Measurements from ENCODE around the gene GCN1.

GCN1 gene

GRCh38 chr12:120110550-120111501 lies 83.7 kb downstream of the GCN1 start:
- peak; percentile 45 for DNase-seq

GRCh38 chr12:120109570-120110267 lies 84.8 kb downstream of the GCN1 start:
- no peak for DNase-seq

DNA sequence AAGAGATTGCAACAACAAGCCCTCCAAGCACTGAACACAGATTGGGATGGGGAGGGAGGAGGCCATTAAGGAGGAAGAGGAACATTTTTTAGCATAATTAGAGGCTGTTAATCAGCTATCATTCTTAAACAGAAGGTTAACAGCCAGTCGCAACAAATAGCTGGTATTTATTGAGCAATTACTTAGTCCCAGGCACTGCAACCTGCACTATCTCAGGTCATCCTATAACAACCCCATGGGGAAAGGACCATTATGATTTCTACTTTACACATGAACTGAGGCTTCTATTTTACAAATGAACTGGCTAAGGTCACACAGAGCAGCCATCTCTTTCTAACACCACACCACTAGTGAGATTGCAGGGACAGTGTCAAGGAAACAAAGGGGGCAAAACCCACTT lies 88.4 kb downstream of the GCN1 start:
- no peak for DNase-seq

GRCh38 chr12:120103371-120103770 lies 91.1 kb downstream of the GCN1 start:
- DNase-seq: no peak

- DNase-seq: no peak
These were observed 91.5 kb downstream of the GCN1 start for GRCh38 chr12:120103044-120103338.

- no peak for DNase-seq
These were observed 92.1 kb downstream of the GCN1 start for GRCh38 chr12:120102189-120103043.

GRCh38 chr12:120101617-120102016 lies 92.9 kb downstream of the GCN1 start:
- no peak for DNase-seq

DNA sequence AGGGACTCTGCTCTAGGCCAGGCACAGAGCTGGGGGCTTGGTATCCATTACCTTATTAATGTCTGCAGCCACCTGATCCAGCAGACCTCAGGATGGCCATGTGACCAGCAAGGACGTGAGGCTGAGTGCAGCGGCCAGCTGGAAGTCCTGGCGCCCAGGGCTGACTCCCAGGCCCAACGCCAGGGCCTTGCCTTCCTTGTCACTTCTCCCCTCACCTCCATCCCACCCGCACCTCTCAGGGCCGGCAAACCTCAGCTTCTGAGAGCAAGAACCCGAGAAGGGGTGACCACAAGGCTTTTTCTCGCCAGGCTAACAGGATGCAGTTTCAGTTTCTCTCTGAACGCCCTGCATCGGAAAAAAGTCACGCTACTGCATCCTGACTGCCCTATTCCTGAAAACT lies 93.3 kb downstream of the GCN1 start:
- DNase-seq: no peak

- no peak for DNase-seq
These were observed 93.9 kb downstream of the GCN1 start for GRCh38 chr12:120100630-120101029.

- DNase-seq: no peak
These were observed 94.8 kb downstream of the GCN1 start for GRCh38 chr12:120099738-120100137.

DNA sequence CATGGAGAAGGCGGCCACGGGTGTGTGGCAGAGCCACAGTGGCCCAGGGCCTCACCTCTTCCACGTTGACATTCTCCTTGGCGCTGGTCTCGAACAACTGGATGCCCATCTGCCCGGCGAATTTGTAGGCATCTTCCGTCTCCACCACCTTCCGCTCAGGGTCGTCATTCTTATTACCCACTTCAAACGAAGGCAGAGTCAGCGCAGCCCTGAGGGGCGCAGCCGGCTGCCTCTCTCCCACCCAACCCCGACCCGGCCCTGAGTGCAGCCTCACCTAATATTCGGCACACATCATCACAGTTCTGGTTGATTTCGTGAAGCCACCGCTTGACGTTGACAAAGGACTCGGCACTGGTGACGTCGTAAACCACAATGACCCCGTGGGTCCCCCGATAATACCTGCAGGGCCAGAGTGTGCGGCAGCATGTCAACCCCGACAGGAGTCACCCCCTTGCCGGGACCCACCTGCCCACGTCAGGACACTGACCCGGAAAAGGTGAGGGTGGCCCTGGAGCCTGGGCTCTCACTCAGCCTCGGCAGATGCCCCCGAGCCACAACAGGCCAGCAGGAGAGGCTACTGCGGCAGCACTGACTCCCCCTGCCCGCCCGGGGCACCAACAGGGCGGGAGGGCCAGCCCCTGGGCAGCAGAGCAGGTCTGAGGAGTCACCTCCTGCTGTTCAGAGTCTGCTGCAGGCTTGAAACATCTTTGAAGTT lies 95.6 kb downstream of the GCN1 start:
- DNase-seq: no peak

GRCh38 chr12:120096671-120097202 lies 97.8 kb downstream of the GCN1 start:
- DNase-seq: no peak

DNA sequence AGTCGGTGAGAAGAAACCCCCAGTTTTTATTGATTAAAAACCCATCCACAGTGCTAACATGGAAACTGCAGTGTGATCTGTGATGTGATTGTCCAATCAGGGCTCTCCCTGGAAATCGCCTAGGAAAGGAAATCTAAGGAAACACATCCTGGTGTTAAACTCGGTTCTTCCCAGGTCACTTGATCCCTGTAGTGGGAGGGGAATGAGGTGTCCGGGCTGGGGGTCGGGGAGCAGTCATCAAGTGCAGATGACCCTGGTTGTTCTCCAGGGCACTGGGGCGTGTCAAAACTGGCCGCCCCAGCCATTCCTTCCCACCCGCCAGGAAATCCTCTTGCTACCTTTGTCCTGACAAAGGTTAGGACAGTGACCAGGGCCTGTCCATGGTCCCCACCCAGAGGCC lies 98.8 kb downstream of the GCN1 start:
- DNase-seq: no peak

- no peak for DNase-seq
These were observed 99.2 kb downstream of the GCN1 start for GRCh38 chr12:120095331-120095730.

DNA sequence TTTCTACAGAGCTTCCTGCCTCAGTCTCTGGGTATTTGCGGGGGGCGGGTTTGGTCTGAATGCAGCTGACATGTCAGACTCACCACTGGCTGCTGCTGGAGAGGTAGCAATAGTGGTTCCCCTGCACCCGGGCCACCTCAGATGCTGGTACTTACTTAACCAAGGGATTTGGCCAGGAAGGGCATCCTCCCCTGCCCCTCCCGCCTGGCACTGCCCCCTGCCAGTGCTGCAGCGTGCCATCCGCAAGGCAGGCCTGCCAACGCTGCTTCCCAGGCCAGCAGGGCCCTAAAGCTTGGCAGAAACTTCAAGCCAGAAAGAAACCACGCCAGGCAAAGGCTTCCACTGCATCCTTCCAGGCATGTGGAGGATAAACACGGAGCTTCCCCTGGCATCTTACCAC lies 100.0 kb downstream of the GCN1 start:
- DNase-seq: no peak

- no peak for DNase-seq
These were observed 100.7 kb downstream of the GCN1 start for GRCh38 chr12:120093592-120094355.

DNA sequence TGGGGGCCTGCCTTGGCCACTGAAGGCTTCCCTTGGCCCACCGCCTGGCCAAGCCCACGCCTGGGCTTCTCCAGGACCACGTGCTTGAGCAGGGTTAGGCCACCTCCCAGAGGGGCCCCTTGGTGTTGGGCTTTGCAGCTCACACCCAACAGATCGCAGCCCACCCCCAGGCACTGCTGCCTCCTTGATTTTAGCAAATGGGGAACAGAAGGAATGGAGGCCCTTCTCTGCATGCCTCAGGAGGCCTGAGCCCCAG lies 101.3 kb downstream of the GCN1 start:
- no peak for DNase-seq

DNA sequence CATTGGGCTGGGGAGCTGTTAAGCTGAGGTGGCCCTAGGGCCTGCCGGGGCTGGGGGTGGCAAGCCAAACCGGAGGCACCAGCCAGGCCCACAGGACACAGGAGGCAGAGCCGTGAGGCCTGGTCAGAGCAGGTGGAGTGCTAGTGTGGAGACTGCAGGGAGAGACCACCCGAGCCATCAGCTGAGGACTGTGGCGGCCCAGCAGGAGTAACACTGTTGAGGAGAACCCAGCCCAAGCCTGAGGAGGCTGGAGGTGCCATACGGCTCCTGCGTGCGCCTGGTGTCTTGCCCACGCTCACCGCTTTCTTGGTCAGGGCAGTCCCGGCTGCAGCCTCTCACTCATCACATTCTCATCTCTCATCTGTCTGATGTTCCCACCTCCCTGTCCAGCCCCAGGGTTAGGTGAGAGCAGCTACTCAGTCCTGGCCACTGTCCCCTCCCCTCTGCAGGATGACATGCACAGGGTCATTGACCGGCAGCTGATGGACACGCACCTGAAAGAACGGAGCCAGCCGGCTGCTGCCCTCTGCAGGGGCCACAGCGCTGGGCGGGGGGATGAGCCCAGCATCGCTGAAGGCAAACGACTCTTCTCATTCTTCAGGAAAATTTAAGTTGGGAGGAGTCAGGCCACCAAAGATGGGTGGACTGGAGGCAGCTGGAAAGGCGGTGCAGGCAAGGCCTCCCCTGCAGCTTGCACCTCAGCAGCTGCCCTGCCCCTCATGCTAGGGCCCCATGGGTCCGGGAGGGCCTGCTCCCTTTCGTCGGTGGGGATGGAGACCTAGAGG lies 101.8 kb downstream of the GCN1 start:
- no peak for DNase-seq

DNA sequence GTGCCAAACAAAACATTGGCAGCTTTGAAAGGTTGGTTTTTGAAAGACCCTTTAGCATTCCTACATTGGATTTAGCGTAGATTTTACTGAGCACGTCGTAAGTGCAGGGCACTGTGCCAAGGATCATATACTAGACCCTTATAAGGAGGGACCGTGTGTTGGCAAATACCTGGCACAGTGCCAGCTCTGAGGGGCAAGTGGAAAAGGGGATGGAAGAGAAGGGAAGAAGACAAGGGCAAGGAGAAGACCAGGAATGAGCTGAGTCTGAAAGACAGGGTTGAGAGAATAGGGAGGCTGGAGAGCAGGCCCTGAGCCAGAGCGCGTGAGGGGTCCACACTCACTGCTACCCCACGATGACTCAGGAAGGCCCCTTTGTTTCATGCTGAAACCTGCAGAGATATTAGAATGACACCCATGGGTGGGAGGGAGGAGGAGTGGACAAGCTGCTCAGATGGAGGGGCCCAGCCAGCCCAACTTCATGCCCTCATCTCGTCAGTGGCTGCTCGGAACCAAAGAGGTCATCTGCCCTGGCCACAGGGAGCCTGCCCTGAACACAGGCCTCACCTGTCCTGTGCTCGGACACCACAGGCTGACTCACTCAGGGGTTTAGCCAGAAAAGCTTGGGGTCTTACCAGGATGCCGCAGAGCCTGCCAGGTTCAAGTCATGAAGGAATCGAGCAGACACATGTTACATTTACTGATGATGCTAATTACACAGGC lies 103.0 kb downstream of the GCN1 start:
- DNase-seq: no peak

- no peak for DNase-seq
These were observed 103.8 kb downstream of the GCN1 start for GRCh38 chr12:120090626-120091295.

All from activated naive CD4-positive, alpha-beta T cell treated with Interleukin-2 at 50 U/mL for 16 hours (primary cell).